ENCODE data around the gene TIAM1. TPM values are rescaled to one million over a fixed set of nuclear protein-coding genes. Genes with fewer than 3 reads are reported as not detected.

TIAM1 gene
- total and polyA plus RNA-seq, 11 donors: 0.31 to 9.4 (median 1.1) TPM

DNA sequence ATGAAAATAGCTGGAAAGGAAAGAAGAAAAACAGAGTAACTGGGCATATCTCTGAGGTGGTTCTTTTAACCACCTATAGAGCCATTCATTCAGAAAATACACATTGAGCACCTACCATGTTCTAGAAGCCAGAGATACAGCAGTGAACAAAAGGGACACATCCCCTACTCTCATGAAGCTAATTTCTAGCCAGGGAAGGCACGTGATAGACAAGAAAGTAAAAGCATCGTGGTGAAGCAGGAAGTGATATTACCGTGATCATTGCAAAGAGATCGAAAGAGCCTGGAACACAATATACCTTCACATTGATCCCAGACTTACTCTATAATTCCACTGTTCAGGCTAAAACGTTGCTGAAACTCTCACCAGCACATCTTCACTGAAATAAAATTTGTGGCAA, 76.0 kb downstream of the TIAM1 start:
- Histone ChIP-seq H3K4me3 (no peak overlapping the region), H3K36me3 (no peaks in the 10 kb centered on the region), H3K9me3 (no peaks in the 10 kb centered on the region), H3K4me1 (peaks cover 0 to 10% (median 0%) of the 10 kb centered on the region in 12 donors), H3K27ac (no peak overlapping the region), H3K27me3 (peaks cover 0 to under 1% (median 0%) of the 10 kb centered on the region in 9 donors)
- intact Hi-C loops (cut with DNase I): loop anchor here in 1 of 10 donors (10.0 kb wide), 1 partner anchor 63 kb away; no protein-coding TSS in a partner anchor
- ATAC-seq (no peak), DNase-seq (no peak)
- 64 to 68% (median 66%) methylated on average over 5 of the region's 5 CpGs for WGBS, 4 donors
- TF ChIP-seq, protein P1, sequence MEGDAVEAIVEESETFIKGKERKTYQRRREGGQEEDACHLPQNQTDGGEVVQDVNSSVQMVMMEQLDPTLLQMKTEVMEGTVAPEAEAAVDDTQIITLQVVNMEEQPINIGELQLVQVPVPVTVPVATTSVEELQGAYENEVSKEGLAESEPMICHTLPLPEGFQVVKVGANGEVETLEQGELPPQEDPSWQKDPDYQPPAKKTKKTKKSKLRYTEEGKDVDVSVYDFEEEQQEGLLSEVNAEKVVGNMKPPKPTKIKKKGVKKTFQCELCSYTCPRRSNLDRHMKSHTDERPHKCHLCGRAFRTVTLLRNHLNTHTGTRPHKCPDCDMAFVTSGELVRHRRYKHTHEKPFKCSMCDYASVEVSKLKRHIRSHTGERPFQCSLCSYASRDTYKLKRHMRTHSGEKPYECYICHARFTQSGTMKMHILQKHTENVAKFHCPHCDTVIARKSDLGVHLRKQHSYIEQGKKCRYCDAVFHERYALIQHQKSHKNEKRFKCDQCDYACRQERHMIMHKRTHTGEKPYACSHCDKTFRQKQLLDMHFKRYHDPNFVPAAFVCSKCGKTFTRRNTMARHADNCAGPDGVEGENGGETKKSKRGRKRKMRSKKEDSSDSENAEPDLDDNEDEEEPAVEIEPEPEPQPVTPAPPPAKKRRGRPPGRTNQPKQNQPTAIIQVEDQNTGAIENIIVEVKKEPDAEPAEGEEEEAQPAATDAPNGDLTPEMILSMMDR (IDR thresholded peaks at IDR 0.05): no peak
- TF ChIP-seq POLR2A (IDR thresholded peaks at IDR 0.05): no peak

DNA sequence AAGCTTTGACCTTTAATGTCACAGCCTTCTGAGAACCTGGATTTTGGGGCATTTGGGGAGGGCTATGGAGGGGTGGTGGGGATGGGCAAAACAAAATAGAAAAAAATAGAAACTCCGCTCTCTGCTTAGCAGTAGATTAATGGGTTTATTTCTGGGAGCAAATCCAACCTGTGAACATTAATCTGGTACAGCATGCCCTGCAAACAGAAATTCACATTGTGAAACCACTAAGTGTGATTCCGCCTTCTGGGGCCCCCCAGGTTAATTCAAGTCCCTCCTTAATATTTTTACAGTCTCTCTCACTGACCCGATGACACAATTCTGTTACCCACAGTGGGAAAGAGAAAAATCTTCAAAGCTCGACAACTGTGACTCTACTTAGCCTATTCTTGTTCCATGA, 76.4 kb downstream of the TIAM1 start:
- 55 to 67% (median 63%) methylated on average over 4 of the region's 4 CpGs for WGBS, 4 donors
- no peak overlapping the region for H3K4me3 ChIP-seq
- H3K27me3 ChIP-seq: no peaks in the 10 kb centered on the region
- H3K9me3 ChIP-seq: no peaks in the 10 kb centered on the region
- DNase-seq: no peak
- no peak for ATAC-seq
- H3K36me3 ChIP-seq: no peaks in the 10 kb centered on the region
- intact Hi-C loops (cut with DNase I): loop anchor here in 1 of 10 donors (10.0 kb wide), 1 partner anchor 63 kb away; no protein-coding TSS in a partner anchor
- H3K27ac ChIP-seq: no peak overlapping the region
- TF ChIP-seq, protein P1 (IDR thresholded peaks at IDR 0.05): no peak
- no peak for TF ChIP-seq POLR2A (IDR thresholded peaks at IDR 0.05)
- peaks cover 0 to 10% (median 0%) of the 10 kb centered on the region in 12 donors for H3K4me1 ChIP-seq

DNA sequence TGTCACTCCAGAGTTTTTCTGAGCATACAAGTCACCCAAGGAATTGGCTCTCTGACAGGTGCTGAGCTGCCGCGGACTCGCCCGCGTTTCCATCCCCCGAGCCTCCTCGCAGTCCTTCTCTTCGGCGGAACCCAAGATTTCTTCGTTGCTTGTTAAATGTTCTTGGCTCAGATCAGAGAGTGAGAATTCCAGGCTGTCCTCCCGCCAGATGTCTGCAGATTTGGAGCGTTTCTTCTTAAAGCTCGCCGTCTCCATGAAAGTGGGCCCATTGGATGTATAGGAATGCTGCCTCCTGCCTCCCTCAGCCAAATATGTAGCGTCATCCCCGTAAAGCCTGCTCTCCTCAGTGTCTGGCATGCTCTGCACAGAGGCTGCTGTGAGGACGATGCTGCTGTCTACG, 77.8 kb downstream of the TIAM1 start:
- Histone ChIP-seq H3K27ac (no peak overlapping the region), H3K4me3 (peak overlapping the region in 3 of 12 donors; percentile 10 to 18 (median 12)), H3K36me3 (no peaks in the 10 kb centered on the region), H3K4me1 (peaks cover 0 to 10% (median 0%) of the 10 kb centered on the region in 12 donors), H3K27me3 (no peaks in the 10 kb centered on the region), H3K9me3 (no peaks in the 10 kb centered on the region)
- intact Hi-C loops (cut with DNase I): loop anchor here in 1 of 10 donors (10.0 kb wide), 1 partner anchor 61 kb away; no protein-coding TSS in a partner anchor
- TF ChIP-seq, protein P1 (IDR thresholded peaks at IDR 0.05): no peak
- TF ChIP-seq POLR2A (IDR thresholded peaks at IDR 0.05): no peak
- ATAC-seq: peak in 1 of 4 donors; percentile 15
- 80 to 89% (median 86%) methylated on average over 18 of the region's 18 CpGs for WGBS, 4 donors
- DNase-seq: peak in 1 of 5 donors; percentile 26

DNA sequence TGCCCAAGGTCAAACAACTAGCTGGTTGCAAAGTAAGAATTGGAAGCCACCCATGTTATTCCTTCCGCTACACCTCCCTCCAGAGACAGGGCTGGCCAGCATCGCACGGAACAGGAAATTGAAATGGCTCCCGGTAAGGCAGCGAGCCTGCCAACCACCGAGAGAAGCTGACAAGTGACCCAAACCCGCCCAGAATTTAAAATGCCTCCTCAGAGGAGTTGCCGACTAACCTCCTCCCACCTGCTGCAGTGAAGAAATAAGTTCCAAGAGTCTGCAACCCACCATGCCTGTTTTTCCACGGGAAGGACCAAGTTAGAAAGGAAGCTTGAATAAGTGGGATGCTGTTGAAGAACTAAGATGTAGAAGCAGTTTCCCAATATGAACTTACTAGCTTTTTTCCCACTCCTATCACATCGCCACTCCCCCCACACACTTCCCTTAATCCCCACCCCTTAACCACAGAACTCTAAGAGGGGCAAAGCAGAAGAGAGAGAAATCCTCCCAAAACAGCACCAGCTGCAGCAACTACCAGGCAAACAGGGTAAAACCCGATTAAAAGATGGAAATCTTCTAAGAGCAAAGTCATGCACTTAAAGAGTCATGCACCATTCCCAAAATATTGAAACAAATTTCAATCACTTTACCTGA, 78.6 kb downstream of the TIAM1 start:
- peak overlapping the region in 3 of 12 donors; percentile 10 to 18 (median 12) for H3K4me3 ChIP-seq
- 41 to 57% (median 47%) methylated on average over 11 of the region's 11 CpGs for WGBS, 4 donors

More for the DNA sequence above, 78.6 kb downstream of the TIAM1 start:
- DNase-seq (peak in 3 of 5 donors; percentile 32 to 62 (median 34)), ATAC-seq (peak in 3 of 4 donors; percentile 56 to 74 (median 63))
- Histone ChIP-seq H3K27ac (no peak overlapping the region), H3K27me3 (no peaks in the 10 kb centered on the region), H3K36me3 (no peaks in the 10 kb centered on the region), H3K4me1 (peaks cover 0 to 10% (median 0%) of the 10 kb centered on the region in 12 donors), H3K9me3 (no peaks in the 10 kb centered on the region)
- intact Hi-C loops (cut with DNase I): loop anchor here in 1 of 10 donors (10.0 kb wide), 1 partner anchor 61 kb away; no protein-coding TSS in a partner anchor
- TF ChIP-seq POLR2A (IDR thresholded peaks at IDR 0.05): no peak
- TF ChIP-seq, protein P1 (IDR thresholded peaks at IDR 0.05): no peak

Measured in heart left ventricle (tissue), 16 donors.